ENCODE data around the gene SIGLEC10. TPM values are rescaled to one million over a fixed set of nuclear protein-coding genes. Genes with fewer than 3 reads are reported as not detected.

The SIGLEC10 gene
- polyA plus RNA-seq, 1 donor (not counting 4 experiments of a cell fraction or from before 2014, with no cell fraction given) = not detected

- H3K27me3 ChIP-seq (ENCODE audit: control insufficient read depth, extremely low read depth, insufficient read depth, low read length) = no peaks in the 10 kb centered on the region
- dilution Hi-C loops (cut with MboI; ENCODE audit: extremely low pct_ligation_motif_present, low sequenced_read_pairs) = no loop called here
Observed at GRCh38 chr19:51372021-51372648, 45.3 kb downstream of the SIGLEC10 start.

GRCh38 chr19:51371186-51371690, 46.2 kb downstream of the SIGLEC10 start:
- no peak overlapping the region for H3K4me3 ChIP-seq (ENCODE audit: control insufficient read depth in 2 of 3, extremely low read depth in 1 of 3, insufficient read depth in 2 of 3, low read depth in 1 of 3, low read length in 3 of 3)
- no peak for FAIRE-seq

More at GRCh38 chr19:51372021-51372648, 45.3 kb downstream of the SIGLEC10 start:
- H3K9me1 ChIP-seq (ENCODE audit: control insufficient read depth, extremely low read depth, insufficient read depth, low read length) = no peaks in the 10 kb centered on the region
- H3K4me3 ChIP-seq (ENCODE audit: control insufficient read depth in 2 of 3, extremely low read depth in 1 of 3, insufficient read depth in 2 of 3, low read depth in 1 of 3, low read length in 3 of 3) = no peak overlapping the region
- DNase-seq (ENCODE audit: low read depth, low spot score) = no peak
- no peak overlapping the region for H3K9ac ChIP-seq (ENCODE audit: control insufficient read depth, extremely low read depth, insufficient read depth, low read length)
- no peaks in the 10 kb centered on the region for H4K20me1 ChIP-seq (ENCODE audit: control insufficient read depth, extremely low read depth, insufficient read depth, low read length)
- H2AFZ ChIP-seq (ENCODE audit: control insufficient read depth, low read length) = no peak overlapping the region
- H3K79me2 ChIP-seq (ENCODE audit: control insufficient read depth, insufficient read depth, low read length) = no peaks in the 10 kb centered on the region
- H3K4me1 ChIP-seq (ENCODE audit: control insufficient read depth, extremely low read depth, insufficient read depth, low read length) = no peaks in the 10 kb centered on the region
- FAIRE-seq = no peak
- H3K9me3 ChIP-seq (ENCODE audit: control insufficient read depth, low read depth, low read length) = no peaks in the 10 kb centered on the region
- no peaks in the 10 kb centered on the region for H3K36me3 ChIP-seq (ENCODE audit: control insufficient read depth in 2 of 2, extremely low read depth in 1 of 2, insufficient read depth in 2 of 2, low read length in 2 of 2)
- H3K4me2 ChIP-seq (ENCODE audit: control insufficient read depth, extremely low read depth, insufficient read depth, low read depth, low read length) = no peak overlapping the region
- TF ChIP-seq EZH2 (IDR thresholded peaks at IDR 0.05; ENCODE audit: low read length) = no peak
- TF ChIP-seq, protein P1, sequence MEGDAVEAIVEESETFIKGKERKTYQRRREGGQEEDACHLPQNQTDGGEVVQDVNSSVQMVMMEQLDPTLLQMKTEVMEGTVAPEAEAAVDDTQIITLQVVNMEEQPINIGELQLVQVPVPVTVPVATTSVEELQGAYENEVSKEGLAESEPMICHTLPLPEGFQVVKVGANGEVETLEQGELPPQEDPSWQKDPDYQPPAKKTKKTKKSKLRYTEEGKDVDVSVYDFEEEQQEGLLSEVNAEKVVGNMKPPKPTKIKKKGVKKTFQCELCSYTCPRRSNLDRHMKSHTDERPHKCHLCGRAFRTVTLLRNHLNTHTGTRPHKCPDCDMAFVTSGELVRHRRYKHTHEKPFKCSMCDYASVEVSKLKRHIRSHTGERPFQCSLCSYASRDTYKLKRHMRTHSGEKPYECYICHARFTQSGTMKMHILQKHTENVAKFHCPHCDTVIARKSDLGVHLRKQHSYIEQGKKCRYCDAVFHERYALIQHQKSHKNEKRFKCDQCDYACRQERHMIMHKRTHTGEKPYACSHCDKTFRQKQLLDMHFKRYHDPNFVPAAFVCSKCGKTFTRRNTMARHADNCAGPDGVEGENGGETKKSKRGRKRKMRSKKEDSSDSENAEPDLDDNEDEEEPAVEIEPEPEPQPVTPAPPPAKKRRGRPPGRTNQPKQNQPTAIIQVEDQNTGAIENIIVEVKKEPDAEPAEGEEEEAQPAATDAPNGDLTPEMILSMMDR (optimal IDR thresholded peaks at IDR 0.05 in 1 of 3, IDR thresholded peaks at IDR 0.05 in 1 of 3, conservative IDR thresholded peaks at IDR 0.05 in 1 of 3; ENCODE audit: extremely low read depth in 1 of 3, insufficient read depth in 2 of 3, low read length in 3 of 3) = no peak
- no peak overlapping the region for H3K27ac ChIP-seq (ENCODE audit: control insufficient read depth, insufficient read depth, low read length)

More at GRCh38 chr19:51371186-51371690, 46.2 kb downstream of the SIGLEC10 start:
- no peaks in the 10 kb centered on the region for H3K9me1 ChIP-seq (ENCODE audit: control insufficient read depth, extremely low read depth, insufficient read depth, low read length)
- no peaks in the 10 kb centered on the region for H3K79me2 ChIP-seq (ENCODE audit: control insufficient read depth, insufficient read depth, low read length)
- TF ChIP-seq EZH2 (IDR thresholded peaks at IDR 0.05; ENCODE audit: low read length) = no peak
- TF ChIP-seq, protein P1 (optimal IDR thresholded peaks at IDR 0.05 in 1 of 3, IDR thresholded peaks at IDR 0.05 in 1 of 3, conservative IDR thresholded peaks at IDR 0.05 in 1 of 3; ENCODE audit: extremely low read depth in 1 of 3, insufficient read depth in 2 of 3, low read length in 3 of 3) = no peak
- H3K27ac ChIP-seq (ENCODE audit: control insufficient read depth, insufficient read depth, low read length) = no peak overlapping the region
- dilution Hi-C loops (cut with MboI; ENCODE audit: extremely low pct_ligation_motif_present, low sequenced_read_pairs) = no loop called here
- H3K9me3 ChIP-seq (ENCODE audit: control insufficient read depth, low read depth, low read length) = no peaks in the 10 kb centered on the region
- H2AFZ ChIP-seq (ENCODE audit: control insufficient read depth, low read length) = no peak overlapping the region
- no peaks in the 10 kb centered on the region for H3K4me1 ChIP-seq (ENCODE audit: control insufficient read depth, extremely low read depth, insufficient read depth, low read length)
- no peak overlapping the region for H3K9ac ChIP-seq (ENCODE audit: control insufficient read depth, extremely low read depth, insufficient read depth, low read length)
- no peaks in the 10 kb centered on the region for H4K20me1 ChIP-seq (ENCODE audit: control insufficient read depth, extremely low read depth, insufficient read depth, low read length)
- no peak for DNase-seq (ENCODE audit: low read depth, low spot score)
- no peak overlapping the region for H3K4me2 ChIP-seq (ENCODE audit: control insufficient read depth, extremely low read depth, insufficient read depth, low read depth, low read length)
- H3K27me3 ChIP-seq (ENCODE audit: control insufficient read depth, extremely low read depth, insufficient read depth, low read length) = no peaks in the 10 kb centered on the region
- H3K36me3 ChIP-seq (ENCODE audit: control insufficient read depth in 2 of 2, extremely low read depth in 1 of 2, insufficient read depth in 2 of 2, low read length in 2 of 2) = no peaks in the 10 kb centered on the region
